HG03139 (cell line): ENCODE results near the gene ABHD4.
"Not testable (repeated sequence)": the region's sequence is repeated elsewhere in the genome, so short reads cannot be mapped to it uniquely, and the experiment has no call there.

Source experiments
- ATAC-seq: cut with Tn5 transposase; IDR thresholded peaks from one replicate; pipeline ENCODE4 v1.9.1; 2021; ENCODE audit not compliant: unreplicated experiment

Gene ABHD4

GRCh38 chr14:22561661-22562579 lies 36.2 kb upstream of the ABHD4 start:
- ATAC-seq = no peak

- ATAC-seq = no peak
Observed at GRCh38 chr14:22563987-22564386, 34.1 kb upstream of the ABHD4 start.

- ATAC-seq = no peak
Observed at GRCh38 chr14:22564463-22564862, 33.6 kb upstream of the ABHD4 start.

GRCh38 chr14:22565391-22565945 lies 32.6 kb upstream of the ABHD4 start:
- ATAC-seq = no peak

GRCh38 chr14:22566266-22566665 lies 31.8 kb upstream of the ABHD4 start:
- ATAC-seq = not testable (repeated sequence)

GRCh38 chr14:22566845-22567244 lies 31.3 kb upstream of the ABHD4 start:
- ATAC-seq = no peak

- ATAC-seq = no peak
Observed at GRCh38 chr14:22567437-22567836, 30.7 kb upstream of the ABHD4 start.

- no peak for ATAC-seq
Observed at GRCh38 chr14:22569106-22569736, 28.9 kb upstream of the ABHD4 start.

- ATAC-seq = no peak
Observed at GRCh38 chr14:22569737-22570131, 28.4 kb upstream of the ABHD4 start.

GRCh38 chr14:22570132-22570949 lies 27.8 kb upstream of the ABHD4 start:
- ATAC-seq = peak; percentile 55

- ATAC-seq = no peak
Observed at GRCh38 chr14:22572562-22573058, 25.5 kb upstream of the ABHD4 start.

GRCh38 chr14:22573804-22574203 lies 24.3 kb upstream of the ABHD4 start:
- ATAC-seq = no peak

- no peak for ATAC-seq
Observed at GRCh38 chr14:22577334-22577908, 20.7 kb upstream of the ABHD4 start.

GRCh38 chr14:22579236-22579635 lies 18.9 kb upstream of the ABHD4 start:
- ATAC-seq = no peak

- ATAC-seq = no peak
Observed at GRCh38 chr14:22579881-22580280, 18.2 kb upstream of the ABHD4 start.

- no peak for ATAC-seq
Observed at GRCh38 chr14:22580625-22581024, 17.5 kb upstream of the ABHD4 start.

- no peak for ATAC-seq
Observed at GRCh38 chr14:22583994-22584393, 14.1 kb upstream of the ABHD4 start.

- ATAC-seq = no peak
Observed at GRCh38 chr14:22587247-22587646, 10.9 kb upstream of the ABHD4 start.

GRCh38 chr14:22587677-22588422 lies 10.2 kb upstream of the ABHD4 start:
- ATAC-seq = not testable (repeated sequence)

- no peak for ATAC-seq
Observed at GRCh38 chr14:22588526-22589095, 9.5 kb upstream of the ABHD4 start.
